Activated CD4-positive, alpha-beta T cell treated with anti-CD3 and anti-CD28 coated beads, Interleukin-2, Interleukin-4, amounts not matched to agents 100 ng/mL and 50 ng/mL, durations not matched to agents 16 hours and 8 hours (primary cell): Measurements from ENCODE around the gene GPATCH2.
"Not testable (repeated sequence)": the region's sequence is repeated elsewhere in the genome, so short reads cannot be mapped to it uniquely, and the experiment has no call there.

Experiments
- DNase-seq: peaks from one replicate; pipeline ENCODE4 v3.0.0-alpha.2; 2020; ENCODE audit warnings: low spot score

The GPATCH2 gene

GRCh38 chr1:217443845-217444244, 187.0 kb downstream of the GPATCH2 start:
- DNase-seq, result no peak

- DNase-seq, result no peak
These were observed 193.5 kb downstream of the GPATCH2 start for GRCh38 chr1:217437376-217437775.

DNA sequence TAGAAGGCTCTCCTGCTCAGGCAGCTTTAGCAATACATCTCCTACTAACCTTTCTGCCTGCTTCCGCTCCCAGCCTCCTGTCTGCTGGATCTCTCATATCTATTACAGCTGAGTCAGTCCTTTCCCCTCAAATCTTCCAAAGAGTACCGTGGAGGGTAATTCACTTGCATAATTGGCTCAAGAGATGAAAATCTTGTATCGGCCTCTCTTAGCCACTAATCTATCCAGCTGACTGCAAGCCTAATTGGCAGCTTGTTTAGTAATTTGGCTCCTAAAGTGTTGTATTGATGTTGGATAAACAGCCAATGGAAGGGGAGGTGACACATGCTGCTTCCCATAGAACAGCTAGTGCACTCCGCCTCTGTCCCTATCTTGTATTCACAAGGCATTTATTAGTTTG, 195.7 kb downstream of the GPATCH2 start:
- DNase-seq, result no peak

DNA sequence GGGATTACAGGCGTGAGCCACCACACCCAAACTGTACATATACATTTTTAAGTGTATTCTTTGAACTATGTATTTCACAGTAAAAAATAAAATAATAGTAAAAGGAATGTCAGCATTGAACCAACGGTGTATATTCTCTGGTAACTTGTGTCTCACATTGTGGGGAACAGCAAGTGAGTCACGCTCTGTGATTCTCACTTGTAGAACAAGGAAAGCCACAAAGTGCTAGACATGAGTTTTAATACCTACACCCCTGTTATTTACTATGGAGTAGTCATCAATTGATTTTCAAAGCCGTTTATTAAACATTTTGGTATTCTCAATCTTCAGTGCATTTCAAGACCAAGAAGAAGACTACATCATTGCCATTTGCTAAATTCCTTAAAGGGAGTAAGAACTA, 197.2 kb downstream of the GPATCH2 start:
- no peak for DNase-seq

DNA sequence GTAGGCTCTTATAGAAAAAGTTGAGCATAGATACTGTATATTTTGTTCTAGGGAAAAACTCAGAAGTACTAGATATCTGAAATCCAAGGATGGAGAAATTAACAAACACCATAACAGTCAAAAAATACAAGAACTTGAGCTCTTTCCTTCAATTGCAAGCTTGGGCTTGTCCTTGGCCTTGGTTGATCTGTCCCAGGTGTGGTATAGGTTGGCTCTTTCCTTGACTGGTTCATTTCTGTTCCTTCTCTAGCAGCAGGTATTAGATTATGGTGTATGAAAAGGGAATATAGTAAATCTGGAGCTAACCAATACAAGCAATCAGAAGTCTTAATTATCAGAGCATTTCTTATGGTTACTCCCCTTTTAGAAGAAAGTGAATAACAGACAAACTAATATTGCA, 198.6 kb downstream of the GPATCH2 start:
- DNase-seq, result no peak

DNA sequence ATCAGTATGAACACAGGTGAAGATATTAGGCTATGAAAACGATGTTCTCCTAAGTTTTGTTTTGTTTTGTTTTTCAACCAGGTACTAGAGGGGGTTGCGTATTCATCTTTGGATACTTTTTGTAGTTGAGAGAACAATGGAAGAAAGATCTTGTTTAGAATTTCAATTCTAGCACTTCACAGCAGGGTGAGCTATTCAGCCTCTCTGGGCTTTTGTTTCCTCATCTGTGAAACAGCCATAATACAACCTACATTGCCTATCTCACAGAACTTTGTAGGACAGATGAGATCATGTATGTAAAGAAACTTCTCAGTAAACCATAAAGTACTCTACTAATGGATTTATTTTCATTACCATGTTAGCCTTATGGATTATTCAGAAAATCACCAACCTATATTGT, 199.5 kb downstream of the GPATCH2 start:
- DNase-seq, result no peak

DNA sequence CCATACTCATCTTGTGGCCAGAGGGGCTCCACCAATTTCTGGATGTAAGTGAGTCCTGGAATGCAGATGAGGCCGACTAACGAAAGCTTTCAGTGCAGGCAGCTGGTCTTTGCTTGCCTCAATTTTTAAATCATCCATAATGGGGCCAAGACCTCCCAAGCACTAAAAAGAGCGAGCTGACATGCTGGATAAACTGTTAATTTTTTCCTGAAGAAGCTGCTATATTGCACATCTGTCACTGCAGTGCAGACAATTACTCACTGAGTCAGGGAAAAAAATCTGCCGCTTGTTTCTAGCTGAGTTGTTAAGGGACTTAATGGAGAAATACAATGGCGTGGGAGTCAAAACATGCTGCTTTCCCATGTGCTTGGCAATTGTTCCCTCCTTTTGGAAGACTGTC, 205.5 kb downstream of the GPATCH2 start:
- DNase-seq, result no peak

DNA sequence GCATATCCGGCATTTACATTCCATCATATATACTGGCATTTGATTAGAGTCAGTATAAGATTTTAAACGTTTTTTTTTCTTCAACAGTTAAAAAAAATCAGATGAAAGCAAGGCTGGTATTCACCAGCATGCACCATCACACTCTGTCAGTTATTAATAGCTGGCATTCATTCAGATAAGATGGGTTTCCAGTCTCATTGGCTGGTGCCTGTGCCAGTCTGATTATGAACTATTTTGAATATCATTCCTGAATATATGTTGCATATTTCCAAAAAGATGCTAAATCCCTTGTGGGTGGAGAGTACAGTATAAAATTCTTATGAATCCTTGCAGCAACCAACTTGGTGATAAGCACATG, 211.7 kb downstream of the GPATCH2 start:
- DNase-seq, result no peak

GRCh38 chr1:217418269-217419193, 212.4 kb downstream of the GPATCH2 start:
- no peak for DNase-seq

GRCh38 chr1:217417363-217417762, 213.5 kb downstream of the GPATCH2 start:
- no peak for DNase-seq

DNA sequence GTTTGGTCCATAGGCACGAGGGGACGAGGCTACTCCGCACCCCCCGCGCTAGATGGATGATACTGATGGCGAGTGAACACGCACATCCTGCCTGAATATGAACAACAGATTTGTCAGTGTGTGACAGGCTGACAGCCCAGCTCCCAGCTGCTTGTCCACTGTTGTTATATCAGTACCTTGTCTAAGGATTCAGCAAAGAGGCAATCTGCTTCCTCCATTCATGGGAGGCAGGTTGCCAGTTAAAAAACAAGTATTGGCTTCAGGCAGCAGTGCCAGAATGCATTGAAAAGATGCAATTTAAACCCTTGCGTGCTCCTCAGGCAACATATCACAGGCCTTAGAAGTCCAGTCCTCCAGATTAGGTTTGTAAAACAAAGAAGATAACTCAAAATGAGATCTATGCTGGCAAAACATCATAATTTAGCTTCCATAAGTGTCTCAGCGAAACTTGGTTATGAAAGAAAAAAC, 223.3 kb downstream of the GPATCH2 start:
- DNase-seq, result no peak

DNA sequence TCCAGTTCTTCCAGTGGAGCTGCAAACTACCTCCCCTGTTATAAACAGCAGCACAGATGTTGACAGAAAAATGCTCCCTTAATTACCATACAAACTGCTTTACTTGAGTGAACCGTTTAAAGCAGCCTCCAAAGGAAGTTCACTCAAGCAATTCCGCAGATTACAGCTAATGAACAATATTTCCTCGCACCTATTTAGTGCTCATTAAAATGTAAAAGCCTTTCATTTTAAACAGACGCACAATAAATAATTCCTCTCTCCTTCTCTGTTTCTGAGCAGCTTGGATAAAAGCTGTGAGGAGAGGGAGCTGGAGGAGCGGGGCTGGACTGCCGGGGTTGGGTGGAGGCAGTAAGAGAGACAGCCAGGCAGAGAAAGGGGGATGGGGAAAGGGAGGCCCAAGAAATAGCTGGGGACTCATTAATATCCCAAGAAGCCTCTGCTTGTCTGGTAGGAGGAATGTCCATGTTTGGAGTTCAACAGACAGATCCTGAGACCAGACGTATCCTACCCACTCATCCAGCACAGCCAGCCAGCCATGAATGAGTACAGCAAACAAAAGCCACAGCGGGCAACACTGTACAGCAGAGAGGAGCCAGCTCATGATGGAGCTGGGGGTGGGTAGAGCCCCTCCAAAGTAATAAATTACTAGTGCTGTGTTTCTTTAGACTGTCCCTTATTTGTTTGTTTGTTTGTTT, 227.7 kb downstream of the GPATCH2 start:
- no peak for DNase-seq

DNA sequence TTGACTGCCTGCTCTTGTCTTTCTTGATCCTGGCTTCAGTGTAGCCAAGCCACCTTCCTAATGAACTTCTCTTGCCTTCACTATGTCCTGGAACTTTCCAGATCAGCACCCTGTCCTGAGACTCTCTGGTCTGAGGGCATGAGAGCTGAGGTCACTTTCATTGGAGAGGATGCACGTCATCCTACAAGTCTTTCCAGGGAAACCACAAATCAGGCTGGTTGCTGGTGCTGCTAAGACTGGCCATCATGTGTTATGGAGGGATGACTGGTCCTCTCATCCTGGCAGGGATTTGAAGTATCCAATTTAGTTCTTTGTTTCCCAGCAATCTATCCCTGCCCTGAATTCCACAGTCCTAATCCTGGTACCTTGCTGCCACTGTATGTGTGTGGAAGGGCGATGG, 228.6 kb downstream of the GPATCH2 start:
- no peak for DNase-seq

DNA sequence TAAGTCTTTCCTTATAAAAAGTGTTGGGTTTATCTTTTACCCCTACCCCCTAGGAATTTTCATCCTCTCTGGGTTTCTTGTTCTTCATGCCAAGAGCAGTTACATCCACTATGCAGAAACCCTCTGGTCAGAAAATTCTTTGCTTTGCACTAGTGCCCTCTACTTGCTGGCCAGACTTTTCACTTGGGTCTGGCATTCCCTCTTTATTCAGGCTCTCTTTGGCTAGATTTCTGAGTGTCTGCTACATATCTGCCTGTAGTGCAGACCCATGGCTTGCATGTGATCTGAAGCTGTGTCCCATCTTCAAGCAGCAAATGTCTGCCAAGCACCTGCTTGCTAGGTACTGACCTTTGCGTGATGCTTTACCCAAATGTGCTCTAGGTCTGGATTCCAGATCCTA, 237.0 kb downstream of the GPATCH2 start:
- no peak for DNase-seq

- DNase-seq, result no peak
These were observed 238.4 kb downstream of the GPATCH2 start for GRCh38 chr1:217392441-217392840.

GRCh38 chr1:217389895-217390294, 241.0 kb downstream of the GPATCH2 start:
- DNase-seq, result no peak

GRCh38 chr1:217388522-217389065, 242.3 kb downstream of the GPATCH2 start:
- no peak for DNase-seq

GRCh38 chr1:217381773-217382172, 249.1 kb downstream of the GPATCH2 start:
- DNase-seq, result not testable (repeated sequence)

GRCh38 chr1:217379804-217380203, 251.1 kb downstream of the GPATCH2 start:
- DNase-seq, result not testable (repeated sequence)

GRCh38 chr1:217379336-217379735, 251.6 kb downstream of the GPATCH2 start:
- DNase-seq, result no peak
